Activated CD8-positive, alpha-beta memory T cell treated with anti-CD3 and anti-CD28 coated beads for 1 hour (primary cell): Measurements from ENCODE around the gene LRCH3.
"Not testable (repeated sequence)": the region's sequence is repeated elsewhere in the genome, so short reads cannot be mapped to it uniquely, and the experiment has no call there.

ENCODE experiments used
- DNase-seq, 2 donors: peaks; one replicate each; pipeline ENCODE4 v3.0.0-alpha.2; 2020; ENCODE audit warnings: low read depth in 1 of 2; ENCODE audit errors: extremely low read depth in 1 of 2

The LRCH3 gene

DNA sequence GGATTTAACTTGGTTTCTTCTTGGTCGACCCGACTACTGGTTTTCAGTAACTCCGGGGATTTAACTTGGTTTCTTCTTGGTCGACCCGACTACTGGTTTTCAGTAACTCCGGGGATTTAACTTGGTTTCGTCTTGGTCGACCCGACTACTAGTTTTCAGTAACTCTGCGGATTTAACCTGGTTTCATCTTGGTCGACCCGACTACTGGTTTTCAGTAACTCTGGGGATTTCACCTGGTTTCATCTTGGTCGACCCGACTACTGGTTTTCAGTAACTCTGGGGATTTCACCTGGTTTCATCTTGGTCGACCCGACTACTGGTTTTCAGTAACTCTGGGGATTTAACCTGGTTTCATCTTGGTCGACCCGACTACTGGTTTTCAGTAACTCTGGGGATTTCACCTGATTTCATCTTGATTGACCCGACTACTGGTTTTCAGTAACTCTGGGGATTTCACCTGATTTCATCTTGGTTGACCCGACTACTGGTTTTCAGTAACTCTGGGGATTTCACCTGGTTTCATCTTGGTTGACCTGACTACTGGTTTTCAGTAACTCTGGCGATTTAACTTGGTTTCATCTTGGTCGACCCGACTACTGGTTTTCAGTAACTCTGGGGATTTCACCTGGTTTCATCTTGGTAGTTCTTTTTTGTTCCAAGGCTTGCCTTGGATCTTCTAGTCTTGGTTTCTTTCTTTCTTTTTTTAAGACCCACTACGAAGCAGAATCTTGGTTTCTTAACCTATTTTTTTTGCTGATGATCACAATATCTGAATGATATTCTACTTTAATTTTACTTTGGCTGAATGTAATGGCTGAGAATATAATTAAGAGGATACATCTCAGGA, 130.6 kb downstream of the LRCH3 start:
- DNase-seq: not testable (repeated sequence)

DNA sequence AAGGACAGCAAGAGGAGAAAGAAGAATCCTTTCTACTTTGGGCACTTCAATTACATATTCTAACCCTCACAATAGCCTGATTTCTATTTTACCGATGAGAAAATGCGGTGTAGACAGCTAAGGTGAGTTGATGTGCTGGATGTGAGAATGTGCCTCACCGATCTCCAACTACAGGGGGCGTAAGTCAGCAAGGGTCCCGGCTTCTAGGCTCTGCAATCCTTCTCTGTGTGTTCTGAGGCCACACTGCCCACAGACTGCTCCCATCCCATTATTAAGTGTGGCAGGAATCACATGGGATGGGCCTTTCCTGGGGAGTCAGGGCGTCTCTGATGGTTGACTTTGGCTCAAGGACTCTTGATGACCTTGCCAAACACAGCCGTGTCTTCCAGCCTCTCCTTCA, 135.4 kb downstream of the LRCH3 start:
- no peak for DNase-seq

DNA sequence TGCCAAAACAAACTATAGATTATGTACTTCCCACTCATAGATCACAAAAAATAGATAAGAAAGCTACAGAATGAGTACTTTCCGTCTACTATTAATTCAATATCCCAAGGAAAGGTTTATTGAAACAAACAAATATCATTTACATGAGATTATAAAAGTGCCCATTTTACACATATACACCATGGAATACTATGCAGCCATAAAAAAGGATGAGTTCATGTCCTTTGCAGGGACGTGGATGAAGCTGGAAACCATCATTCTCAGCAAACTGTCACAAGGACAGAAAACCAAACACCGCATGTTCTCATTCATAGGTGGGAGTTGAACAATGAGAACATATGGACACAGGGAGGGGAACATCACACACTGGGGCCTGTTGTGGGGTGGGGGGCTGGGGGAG, 136.5 kb downstream of the LRCH3 start:
- not testable (repeated sequence) for DNase-seq

DNA sequence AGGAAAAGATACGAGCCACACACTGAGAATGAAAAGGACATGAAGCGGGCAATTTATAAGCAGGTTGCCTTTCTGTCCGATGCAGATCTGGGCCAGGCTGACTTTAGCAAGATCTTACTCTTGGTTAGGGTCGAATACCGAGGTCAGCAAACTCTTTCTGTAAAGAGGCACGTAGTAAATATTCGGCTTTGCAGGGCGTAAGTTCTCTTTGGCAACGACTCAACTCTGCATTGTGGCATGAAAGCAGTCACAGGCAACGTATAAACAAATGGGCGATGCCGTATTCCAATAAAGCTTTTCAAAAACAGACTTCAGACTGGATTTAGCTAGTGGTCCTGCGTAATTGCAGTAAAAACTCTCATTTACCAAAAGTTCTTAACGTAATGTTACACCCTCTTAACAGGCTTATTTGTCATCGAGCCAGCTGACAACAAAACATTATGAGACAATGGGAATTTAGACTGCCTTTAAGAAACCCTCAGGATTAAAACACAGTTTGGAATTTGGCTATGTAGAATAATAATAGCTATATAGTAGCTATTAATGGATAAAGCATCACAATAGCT, 145.8 kb downstream of the LRCH3 start:
- no peak for DNase-seq
